A549 (cell line): ENCODE measurements around the gene PIEZO2.

ENCODE experiments used
- CEBPB ChIP-seq, 2 experiments: fragments of >200 bp in 1 of 2; sonication (Bioruptor Twin) in 1 of 2; formaldehyde crosslinking in 1 of 2; IDR thresholded peaks; 2 replicates each; pipeline ENCODE4 v1.6.1; 2012 to 2016
- CHD4 ChIP-seq: fragments of 200-600 bp; sonication (generic); IDR thresholded peaks from 2 replicates; pipeline ENCODE4 v1.6.1; 2016; ENCODE audit warnings: antibody characterized with exemption, mild to moderate bottlenecking, borderline replicate concordance
- CTCF ChIP-seq: fragments of >200 bp; sonication (Bioruptor Twin); formaldehyde crosslinking; IDR thresholded peaks from 3 replicates; pipeline ENCODE4 v1.5.1; 2016
- HDAC2 ChIP-seq: fragments of 200-600 bp; sonication (generic); IDR thresholded peaks from 2 replicates; pipeline ENCODE4 v1.6.1; 2016
- HOXB5 ChIP-seq: fragments of 250-450 bp; sonication (Bioruptor Pico); IDR thresholded peaks from 2 replicates; pipeline ENCODE4 v1.5.0; 2020; ENCODE audit warnings: mild to moderate bottlenecking, moderate library complexity
- JUNB ChIP-seq: fragments of >200 bp; sonication (Bioruptor Twin); formaldehyde crosslinking; IDR thresholded peaks from 2 replicates; pipeline ENCODE4 v1.6.1; 2016
- MAZ ChIP-seq: fragments of 150-350 bp; IDR thresholded peaks from 2 replicates; pipeline ENCODE4 v1.6.1; 2014; ENCODE audit warnings: antibody characterized with exemption, low read depth, low read length, borderline replicate concordance
- MYC ChIP-seq: IDR thresholded peaks from 2 replicates; pipeline ENCODE4 v1.6.1; 2012; ENCODE audit warnings: mild to moderate bottlenecking, inconsistent platforms, low read length, improper control_type of control experiment, borderline replicate concordance
- POLR2A ChIP-seq: IDR thresholded peaks from 2 replicates; pipeline ENCODE4 v1.6.1; 2012; ENCODE audit warnings: mild to moderate bottlenecking, low read length
- POLR2AphosphoS2 ChIP-seq: conservative IDR thresholded peaks from 2 replicates; pipeline ENCODE4 v1.6.1; 2012; ENCODE audit warnings: low read length, improper control_type of control experiment, inconsistent platforms
- RARB ChIP-seq: fragments of 250-450 bp; sonication (Bioruptor Pico); IDR thresholded peaks from 2 replicates; pipeline ENCODE4 v1.8.0; 2021; ENCODE audit warnings: mild to moderate bottlenecking, moderate library complexity
- USF2 ChIP-seq: fragments of 450-650 bp; IDR thresholded peaks from 2 replicates; pipeline ENCODE4 v1.6.1; 2014; ENCODE audit warnings: antibody characterized with exemption
- ZNF302 ChIP-seq: fragments of 250-450 bp; sonication (Bioruptor Pico); IDR thresholded peaks from 2 replicates; pipeline ENCODE4 v1.9.0; 2021; ENCODE audit warnings: inconsistent platforms, mild to moderate bottlenecking, moderate library complexity

GRCh38 chr18:11009869-11010268, 139.5 kb downstream of the PIEZO2 start:
- TF ChIP-seq HOXB5 (CRISPR knock-in tag) (no peak), POLR2A (no peak), HDAC2 (no peak), POLR2AphosphoS2 (no peak), CTCF (no peak), MAZ (no peak), ZNF302 (CRISPR knock-in tag) (no peak), CHD4 (no peak), JUNB (no peak), USF2 (no peak), RARB (CRISPR knock-in tag) (no peak), MYC (no peak), CEBPB (IDR thresholded peaks at IDR 0.05) (no peak)
